ENCODE results near the gene NUCB1. TPM values are rescaled to one million over a fixed set of nuclear protein-coding genes. Genes with fewer than 3 reads are reported as not detected.
"Not testable (repeated sequence)": the region's sequence is repeated elsewhere in the genome, so short reads cannot be mapped to it uniquely, and the experiment has no call there.

Gene NUCB1
- total RNA-seq, 1 experiment from 2014 or later: 338 TPM

DNA sequence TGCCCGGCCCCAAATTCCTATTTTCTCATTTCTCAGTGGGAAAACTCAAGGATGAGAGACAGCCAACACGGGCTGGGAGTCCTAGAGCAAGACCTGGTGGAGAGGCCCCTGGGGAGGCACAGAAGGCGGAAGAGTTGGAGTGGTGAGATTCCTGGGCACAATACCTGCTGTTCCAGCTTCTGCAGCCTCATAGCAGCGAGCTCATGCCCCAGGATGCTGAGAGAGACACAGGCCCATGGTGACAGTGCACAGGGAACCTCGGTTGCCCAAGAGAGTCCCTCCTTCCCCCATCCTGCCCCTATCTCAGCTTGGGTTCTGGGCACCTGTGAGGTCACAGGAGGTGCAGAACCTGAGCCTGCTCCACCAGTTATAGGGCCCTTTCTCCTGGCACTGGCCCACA, 2.9 kb upstream of the NUCB1 start:
- in situ Hi-C loops (cut with HindIII; ENCODE audit: low pct_unique_long_range_greater_than_20kb, low sequenced_read_pairs): no loop called here
- DNase-seq (ENCODE audit: low read depth): no peak

DNA sequence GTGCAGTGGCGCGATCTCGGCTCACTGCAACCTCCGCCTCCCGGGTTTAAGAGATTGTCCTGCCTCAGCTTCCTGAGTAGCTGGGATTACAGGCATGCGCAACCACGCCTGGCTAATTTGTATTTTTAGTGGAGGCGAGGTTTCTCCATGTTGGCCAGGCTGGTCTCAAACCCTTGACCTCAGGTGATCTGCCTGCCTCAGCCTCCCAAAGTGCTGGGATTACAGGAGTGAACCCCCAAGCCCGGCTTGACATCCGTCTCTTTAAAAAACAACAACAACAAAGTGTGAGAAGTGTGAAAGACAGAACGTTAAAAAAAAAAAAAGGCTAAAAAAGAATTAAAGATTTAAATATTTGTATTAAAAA, 744 bp upstream of the NUCB1 start:
- in situ Hi-C loops (cut with HindIII; ENCODE audit: low pct_unique_long_range_greater_than_20kb, low sequenced_read_pairs); DNase-seq (ENCODE audit: low read depth): not testable (repeated sequence)

- in situ Hi-C loops (cut with HindIII; ENCODE audit: low pct_unique_long_range_greater_than_20kb, low sequenced_read_pairs): no loop called here
- DNase-seq (ENCODE audit: low read depth): peak; percentile 63
These were observed 630 bp downstream of the NUCB1 start for GRCh38 chr19:48900477-48901406.

GRCh38 chr19:48902291-48902690, 2.2 kb downstream of the NUCB1 start:
- in situ Hi-C loops (cut with HindIII; ENCODE audit: low pct_unique_long_range_greater_than_20kb, low sequenced_read_pairs); DNase-seq (ENCODE audit: low read depth): not testable (repeated sequence)

DNA sequence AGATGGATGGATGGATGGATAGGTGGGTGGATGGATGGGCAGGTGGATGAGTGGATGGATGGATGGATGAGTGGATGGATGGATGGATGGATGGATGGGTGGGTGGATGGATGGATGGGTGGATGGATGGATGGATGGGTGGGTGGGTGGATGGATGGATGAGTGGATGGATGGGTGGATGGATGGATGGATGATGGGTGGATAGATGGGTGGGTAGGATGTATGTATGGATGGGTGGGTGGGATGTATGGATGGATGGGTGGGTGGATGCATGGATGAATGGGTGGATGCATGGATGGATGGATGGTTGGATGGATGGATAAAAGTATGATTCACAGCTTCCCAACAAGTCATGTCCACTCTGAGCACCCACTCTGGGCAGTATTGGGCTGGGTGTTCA, 3.7 kb downstream of the NUCB1 start:
- in situ Hi-C loops (cut with HindIII; ENCODE audit: low pct_unique_long_range_greater_than_20kb, low sequenced_read_pairs); DNase-seq (ENCODE audit: low read depth): not testable (repeated sequence)

GRCh38 chr19:48905664-48906063, 5.6 kb downstream of the NUCB1 start:
- in situ Hi-C loops (cut with HindIII; ENCODE audit: low pct_unique_long_range_greater_than_20kb, low sequenced_read_pairs): no loop called here
- no peak for DNase-seq (ENCODE audit: low read depth)

DNA sequence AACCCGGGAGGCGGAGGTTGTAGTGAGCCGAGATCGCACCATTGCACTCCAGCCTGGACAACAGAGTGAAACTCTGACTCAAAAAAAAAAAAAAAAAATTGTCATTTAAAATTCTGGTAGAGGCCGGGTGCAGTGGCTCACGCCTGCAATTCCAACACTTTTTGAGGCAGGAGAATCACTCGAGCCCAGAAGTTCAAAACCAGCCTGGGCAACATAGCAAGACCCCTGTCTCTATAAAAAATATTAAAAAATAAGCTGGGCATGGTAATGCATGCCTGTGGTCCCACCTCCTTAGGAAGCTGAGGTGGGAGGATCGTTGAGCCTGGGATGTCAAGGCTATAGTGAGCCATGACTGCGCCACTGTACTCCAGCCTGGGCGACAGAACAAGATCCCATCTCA, 6.2 kb downstream of the NUCB1 start:
- in situ Hi-C loops (cut with HindIII; ENCODE audit: low pct_unique_long_range_greater_than_20kb, low sequenced_read_pairs): no loop called here
- DNase-seq (ENCODE audit: low read depth): no peak

GRCh38 chr19:48907671-48908070, 7.6 kb downstream of the NUCB1 start:
- in situ Hi-C loops (cut with HindIII; ENCODE audit: low pct_unique_long_range_greater_than_20kb, low sequenced_read_pairs): no loop called here
- DNase-seq (ENCODE audit: low read depth): no peak

DNA sequence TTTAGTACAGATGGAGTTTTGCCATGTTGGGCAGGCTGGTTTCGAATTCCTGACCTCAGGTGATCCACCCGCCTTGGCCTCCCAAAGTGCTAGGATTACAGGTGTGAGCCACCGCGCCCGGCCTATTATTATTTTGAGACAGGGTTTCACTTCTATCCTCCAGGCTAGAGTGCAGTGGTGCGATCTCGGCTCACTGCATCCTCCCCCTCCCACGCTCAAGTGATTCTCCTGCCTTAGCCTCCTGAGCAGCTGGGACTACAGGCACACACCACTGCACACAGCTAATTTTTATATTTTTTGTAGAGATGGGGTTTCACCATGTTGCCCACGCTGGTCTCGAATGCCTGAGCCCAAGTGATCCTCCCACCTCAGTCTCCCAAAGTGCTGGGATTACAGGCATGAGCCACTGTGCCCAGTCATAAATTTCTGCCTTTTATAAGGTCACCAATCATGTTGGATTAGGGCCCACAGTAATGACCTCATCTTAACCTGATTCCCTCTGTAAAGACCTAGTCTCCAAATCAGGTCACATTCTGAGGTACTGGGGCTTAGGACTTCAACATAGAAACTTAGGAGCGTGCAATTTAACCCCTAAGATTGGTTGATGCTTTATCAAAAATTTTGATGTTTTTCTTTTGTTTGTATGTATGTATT, 9.4 kb downstream of the NUCB1 start:
- DNase-seq (ENCODE audit: low read depth); in situ Hi-C loops (cut with HindIII; ENCODE audit: low pct_unique_long_range_greater_than_20kb, low sequenced_read_pairs): not testable (repeated sequence)

- in situ Hi-C loops (cut with HindIII; ENCODE audit: low pct_unique_long_range_greater_than_20kb, low sequenced_read_pairs): no loop called here
- no peak for DNase-seq (ENCODE audit: low read depth)
These were observed 10.7 kb downstream of the NUCB1 start for GRCh38 chr19:48910803-48911202.

DNA sequence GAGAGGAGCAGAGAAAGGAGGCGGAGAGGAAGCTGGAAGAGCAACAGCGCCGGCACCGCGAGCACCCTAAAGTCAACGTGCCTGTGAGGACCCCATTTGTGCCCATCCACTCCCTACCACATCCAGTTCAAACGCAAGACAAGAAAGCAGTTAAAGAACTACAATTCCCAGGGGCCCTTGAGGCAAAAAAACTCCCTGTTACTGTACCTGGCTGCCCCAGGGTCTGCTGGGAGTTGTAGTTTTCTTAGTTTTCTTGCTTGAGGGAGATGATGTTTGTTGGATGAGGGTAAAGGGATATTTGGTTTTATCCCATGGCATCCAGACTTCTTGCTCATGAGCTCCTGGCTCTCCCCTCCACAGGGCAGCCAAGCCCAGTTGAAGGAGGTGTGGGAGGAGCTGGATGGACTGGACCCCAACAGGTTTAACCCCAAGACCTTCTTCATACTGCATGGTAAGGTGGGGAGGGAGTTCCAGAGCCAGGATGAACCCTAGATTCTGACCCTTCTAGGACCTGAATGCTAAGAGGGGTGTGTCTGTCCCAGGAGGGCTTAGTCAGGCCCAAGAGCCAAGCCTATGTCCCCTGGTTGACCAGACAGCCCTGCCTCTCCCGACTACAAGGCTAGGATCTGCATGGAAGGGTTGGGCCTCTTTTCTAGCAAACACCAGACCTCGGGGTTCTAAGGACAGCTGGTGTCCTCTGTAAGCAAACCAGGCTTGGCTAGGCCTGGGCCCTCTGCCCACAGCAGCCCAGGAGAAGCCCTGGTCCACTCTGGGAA, 13.2 kb downstream of the NUCB1 start:
- DNase-seq (ENCODE audit: low read depth): no peak
- in situ Hi-C loops (cut with HindIII; ENCODE audit: low pct_unique_long_range_greater_than_20kb, low sequenced_read_pairs): no loop called here

DNA sequence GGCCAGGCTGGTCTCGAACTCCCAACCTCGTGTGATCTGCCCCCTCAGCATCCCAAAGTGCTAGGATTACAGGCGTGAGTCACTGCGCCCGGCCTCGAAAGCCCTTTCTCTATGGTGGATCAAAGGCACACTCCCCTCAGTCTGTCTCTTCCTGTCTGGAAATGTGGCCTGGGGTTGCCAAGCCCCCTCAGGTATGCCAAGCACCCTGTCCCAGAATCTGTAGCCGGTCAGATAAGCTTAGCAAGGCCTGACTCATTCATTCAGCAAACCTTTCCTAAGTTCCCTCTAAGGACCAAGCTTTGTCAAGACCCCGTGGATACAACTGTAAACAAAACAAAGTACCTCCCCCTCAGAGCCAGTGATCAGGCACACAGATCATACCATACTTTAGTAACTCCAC, 14.1 kb downstream of the NUCB1 start:
- in situ Hi-C loops (cut with HindIII; ENCODE audit: low pct_unique_long_range_greater_than_20kb, low sequenced_read_pairs): no loop called here

DNA sequence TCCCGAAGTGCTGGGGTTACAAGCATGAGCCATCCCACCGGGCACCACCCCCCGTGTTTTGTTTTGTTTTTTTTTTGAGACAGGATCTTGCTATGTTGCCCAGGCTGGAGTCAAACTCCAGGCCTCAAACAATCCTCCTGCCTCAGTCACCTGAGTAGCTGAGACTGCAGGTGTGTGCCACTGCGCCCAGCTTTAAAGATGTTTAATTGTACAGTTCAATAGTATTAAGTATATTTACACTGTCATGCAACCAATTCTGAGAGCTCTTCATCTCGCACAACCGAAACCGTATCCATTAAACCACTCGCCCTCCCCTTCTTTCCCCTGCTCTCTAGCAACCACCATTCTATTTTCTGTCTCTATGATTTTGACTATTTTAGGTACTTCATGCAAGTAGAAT, 15.6 kb downstream of the NUCB1 start:
- no peak for DNase-seq (ENCODE audit: low read depth)
- in situ Hi-C loops (cut with HindIII; ENCODE audit: low pct_unique_long_range_greater_than_20kb, low sequenced_read_pairs): no loop called here

More for the DNA sequence above, 14.1 kb downstream of the NUCB1 start:
- DNase-seq (ENCODE audit: low read depth): no peak

DNA sequence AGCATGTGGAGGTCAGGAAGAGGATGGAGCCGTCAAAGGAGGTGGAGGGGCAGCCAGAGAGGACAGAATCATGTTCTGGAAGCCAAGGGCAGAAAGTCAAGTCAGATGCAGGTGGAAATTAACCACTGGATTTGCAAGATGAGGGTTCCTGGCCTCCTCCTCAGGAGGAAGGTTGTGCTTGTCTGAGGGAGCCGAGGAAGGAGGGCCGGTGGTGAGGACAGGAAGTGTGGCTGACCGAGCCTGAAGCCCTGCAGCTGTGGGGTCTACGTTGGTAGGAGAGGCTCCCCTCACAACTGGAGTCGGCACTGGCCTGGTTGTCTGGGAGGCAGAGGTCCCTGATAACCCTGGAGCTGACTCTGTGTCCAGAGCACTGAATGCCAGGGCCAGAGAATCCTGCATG, 18.0 kb downstream of the NUCB1 start:
- in situ Hi-C loops (cut with HindIII; ENCODE audit: low pct_unique_long_range_greater_than_20kb, low sequenced_read_pairs): no loop called here
- no peak for DNase-seq (ENCODE audit: low read depth)

- in situ Hi-C loops (cut with HindIII; ENCODE audit: low pct_unique_long_range_greater_than_20kb, low sequenced_read_pairs): no loop called here
- no peak for DNase-seq (ENCODE audit: low read depth)
These were observed 18.7 kb downstream of the NUCB1 start for GRCh38 chr19:48918801-48919247.

DNA sequence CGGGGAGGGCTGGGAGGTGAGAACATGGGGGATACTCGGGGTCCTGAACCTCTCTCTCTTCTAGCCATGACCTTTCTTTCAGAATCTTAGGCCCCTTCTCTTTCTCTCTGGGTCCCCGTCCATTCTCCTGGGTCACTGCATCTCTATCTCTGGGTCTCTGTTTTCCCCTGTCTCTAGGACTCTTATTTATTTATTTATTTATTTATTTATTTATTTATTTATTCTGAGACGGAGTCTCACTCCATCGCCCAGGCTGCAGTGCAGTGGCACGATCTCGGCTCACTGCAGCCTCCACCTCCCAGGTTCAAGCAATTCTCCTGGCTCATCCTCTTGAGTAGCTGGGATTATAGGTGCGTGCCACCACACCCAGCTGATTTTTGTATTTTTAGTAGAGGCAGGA, 19.2 kb downstream of the NUCB1 start:
- in situ Hi-C loops (cut with HindIII; ENCODE audit: low pct_unique_long_range_greater_than_20kb, low sequenced_read_pairs): not testable (repeated sequence)

DNA sequence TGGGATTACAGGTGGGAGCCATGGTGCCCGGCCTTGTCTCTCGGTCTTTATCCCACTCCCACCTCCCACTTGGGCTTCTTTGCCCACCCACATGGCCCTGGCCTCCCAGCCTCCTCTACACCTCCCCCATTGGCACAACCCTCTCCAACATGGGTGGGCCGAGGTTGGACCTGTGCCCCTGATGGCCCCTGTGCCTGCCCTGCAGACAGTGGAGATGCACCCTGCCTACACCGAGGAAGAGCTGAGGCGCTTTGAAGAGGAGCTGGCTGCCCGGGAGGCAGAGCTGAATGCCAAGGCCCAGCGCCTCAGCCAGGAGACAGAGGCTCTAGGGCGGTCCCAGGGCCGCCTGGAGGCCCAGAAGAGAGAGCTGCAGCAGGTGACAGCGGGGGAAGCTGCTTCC, 20.8 kb downstream of the NUCB1 start:
- no peak for DNase-seq (ENCODE audit: low read depth)
- in situ Hi-C loops (cut with HindIII; ENCODE audit: low pct_unique_long_range_greater_than_20kb, low sequenced_read_pairs): no loop called here

More for the DNA sequence above, 19.2 kb downstream of the NUCB1 start:
- not testable (repeated sequence) for DNase-seq (ENCODE audit: low read depth)

GRCh38 chr19:48921721-48922500, 21.8 kb downstream of the NUCB1 start:
- DNase-seq (ENCODE audit: low read depth): no peak
- in situ Hi-C loops (cut with HindIII; ENCODE audit: low pct_unique_long_range_greater_than_20kb, low sequenced_read_pairs): no loop called here

All from Caki2 (cell line).